Measurements from ENCODE around the gene SMIM35. TPM values are rescaled to one million over a fixed set of nuclear protein-coding genes. Genes with fewer than 3 reads are reported as not detected.

Gene SMIM35
- total RNA-seq, 1 experiment from 2014 or later: not detected

GRCh38 chr11:118010738-118011461 lies 75.9 kb downstream of the SMIM35 start:
- no peak overlapping the region for H3T11ph ChIP-seq (ENCODE audit: low read length)
- Mint-ChIP-seq H3K9me3 (no peaks in the 10 kb centered on the region), H3K27ac (no peak overlapping the region), H3K4me1 (no peaks in the 10 kb centered on the region), H3K4me3 (no peak overlapping the region), H3K27me3 (ENCODE audit: low read depth) (peaks cover 14% of the 10 kb centered on the region), H3K36me3 (ENCODE audit: insufficient read depth in 1 of 3, low read depth in 3 of 3) (no peaks in the 10 kb centered on the region)
- no peak overlapping the region for H3K18ac ChIP-seq (ENCODE audit: insufficient read length, low read depth, low read length)
- H4K8ac ChIP-seq (replicated peaks; ENCODE audit: insufficient read length, low read depth, low read length): no peak overlapping the region
- no peaks in the 10 kb centered on the region for H3K23me2 ChIP-seq (ENCODE audit: insufficient read length, low read depth, low read length, poor library complexity, severe bottlenecking)
- no peak overlapping the region for H2BK120ac ChIP-seq (ENCODE audit: low read depth, low read length, poor library complexity, severe bottlenecking)
- peaks cover 2% of the 10 kb centered on the region; the same call in 1 of the 2 replicates for H3K27me3 ChIP-seq (ENCODE audit: insufficient read depth, low read length)
- H2BK20ac ChIP-seq (ENCODE audit: low read depth, low read length, poor library complexity, severe bottlenecking): no peak overlapping the region
- H4K91ac ChIP-seq (ENCODE audit: insufficient read length, low read depth, low read length): no peak overlapping the region
- DNase-seq: no peak
- no peak overlapping the region for H3K23ac ChIP-seq (ENCODE audit: insufficient read length, low read depth, low read length)
- H3K27ac ChIP-seq (ENCODE audit: insufficient read length, low read depth, low read length): no peak overlapping the region
- no peak overlapping the region for H2BK5ac ChIP-seq (ENCODE audit: insufficient read length, low read length)
- no peak overlapping the region for H2BK15ac ChIP-seq (ENCODE audit: low read depth, low read length)
- H3K9me3 ChIP-seq (ENCODE audit: control insufficient read depth, low read depth, low read length): no peaks in the 10 kb centered on the region
- no peak overlapping the region for H3K56ac ChIP-seq (ENCODE audit: insufficient read length, low read depth, low read length)
- no peaks in the 10 kb centered on the region for H4K20me1 ChIP-seq (ENCODE audit: control insufficient read depth, insufficient read depth, insufficient read length)
- no CpG with 5 or more reads among the region's 21 CpGs for WGBS (ENCODE audit: extremely low coverage, insufficient read length, low lambda C conversion rate)
- no peak overlapping the region for H2AK5ac ChIP-seq (ENCODE audit: insufficient read length, low read length)
- H2BK12ac ChIP-seq (ENCODE audit: insufficient read length, low read depth, low read length): no peak overlapping the region
- H3K79me2 ChIP-seq (ENCODE audit: insufficient read depth, low read length): no peaks in the 10 kb centered on the region
- no peak overlapping the region for H2AFZ ChIP-seq (ENCODE audit: low read length)
- no peaks in the 10 kb centered on the region for H3K4me1 ChIP-seq (ENCODE audit: insufficient read depth, low read length)
- no peak overlapping the region for H3K9ac ChIP-seq (ENCODE audit: extremely low read depth, insufficient read length, low read length)
- no peak for TF ChIP-seq CTCF (conservative IDR thresholded peaks at IDR 0.05)
- no peak overlapping the region for H3K4me2 ChIP-seq (ENCODE audit: insufficient read depth, insufficient read length, low read length)
- no peak overlapping the region for H4K5ac ChIP-seq (ENCODE audit: insufficient read length, low read depth, low read length)
- H3K4ac ChIP-seq (ENCODE audit: low read depth, low read length): no peak overlapping the region
- H3K14ac ChIP-seq (ENCODE audit: insufficient read depth, low read length): no peak overlapping the region; the same call in 1 of the 2 replicates
- no peaks in the 10 kb centered on the region for H3K79me1 ChIP-seq (ENCODE audit: insufficient read depth, low read depth, low read length, poor library complexity, severe bottlenecking)

Measured in H9 (cell line).